GM19397 (cell line): ENCODE data around the gene BMP7.

ENCODE experiments used
- ATAC-seq: cut with Tn5 transposase; IDR thresholded peaks from one replicate; pipeline ENCODE4 v1.9.1; 2021; ENCODE audit warnings: mild to moderate bottlenecking, moderate library complexity; ENCODE audit not compliant: unreplicated experiment

The BMP7 gene

DNA sequence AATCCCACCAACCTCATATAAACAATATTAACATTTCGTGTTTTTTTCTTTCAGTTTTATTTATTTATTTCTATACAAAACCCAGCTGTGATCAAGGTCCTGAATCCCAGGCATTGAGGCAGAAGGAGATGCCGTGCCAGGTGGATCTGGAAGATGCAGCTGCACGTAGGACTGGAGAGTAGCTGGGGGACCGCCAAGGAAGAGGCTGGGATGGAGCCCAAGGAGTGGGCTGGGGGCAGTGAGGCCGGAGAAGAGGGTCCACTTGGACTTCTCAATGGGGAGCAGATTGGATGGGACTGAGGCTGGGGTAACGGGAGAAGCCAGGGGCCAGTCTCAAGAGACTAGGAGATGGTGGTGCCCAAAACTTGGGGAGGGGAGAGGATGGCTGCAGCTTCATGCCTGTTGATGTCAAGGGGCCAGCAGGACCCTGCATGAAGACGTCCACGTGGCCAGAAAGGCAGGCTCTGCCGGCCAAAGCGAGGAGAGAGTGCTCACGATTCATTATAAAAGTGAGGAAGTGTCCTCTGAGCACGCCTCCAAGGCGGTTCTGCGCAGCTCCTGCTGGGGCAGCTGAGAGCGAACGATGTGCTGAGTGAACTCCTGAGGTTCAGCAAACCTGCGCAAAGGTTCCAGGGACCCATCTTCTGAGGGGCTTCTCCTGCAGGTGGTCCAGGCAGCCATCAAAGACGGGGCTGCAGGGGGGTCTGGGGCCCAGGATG lies 110.3 kb downstream of the BMP7 start:
- no peak for ATAC-seq

DNA sequence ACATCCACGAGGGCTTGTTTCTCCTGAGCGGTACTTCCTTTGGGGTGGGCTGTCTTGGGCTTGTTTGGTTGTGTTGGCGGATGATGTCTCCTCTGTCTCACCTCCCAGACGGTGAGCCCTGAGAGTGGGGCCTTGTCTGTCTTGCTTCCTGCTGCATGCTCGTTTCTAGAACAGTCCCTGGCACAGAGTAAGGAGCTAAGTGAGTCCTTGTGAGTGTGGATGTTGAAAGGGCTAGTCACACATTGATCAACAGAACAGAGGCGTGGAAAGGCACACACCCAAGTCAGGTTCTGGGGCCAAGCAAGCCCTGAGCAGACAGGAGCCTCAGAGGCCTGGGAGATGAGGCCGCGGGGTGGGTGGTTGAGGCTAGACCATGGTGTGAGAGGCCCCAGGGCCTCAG lies 111.0 kb downstream of the BMP7 start:
- ATAC-seq, result no peak

DNA sequence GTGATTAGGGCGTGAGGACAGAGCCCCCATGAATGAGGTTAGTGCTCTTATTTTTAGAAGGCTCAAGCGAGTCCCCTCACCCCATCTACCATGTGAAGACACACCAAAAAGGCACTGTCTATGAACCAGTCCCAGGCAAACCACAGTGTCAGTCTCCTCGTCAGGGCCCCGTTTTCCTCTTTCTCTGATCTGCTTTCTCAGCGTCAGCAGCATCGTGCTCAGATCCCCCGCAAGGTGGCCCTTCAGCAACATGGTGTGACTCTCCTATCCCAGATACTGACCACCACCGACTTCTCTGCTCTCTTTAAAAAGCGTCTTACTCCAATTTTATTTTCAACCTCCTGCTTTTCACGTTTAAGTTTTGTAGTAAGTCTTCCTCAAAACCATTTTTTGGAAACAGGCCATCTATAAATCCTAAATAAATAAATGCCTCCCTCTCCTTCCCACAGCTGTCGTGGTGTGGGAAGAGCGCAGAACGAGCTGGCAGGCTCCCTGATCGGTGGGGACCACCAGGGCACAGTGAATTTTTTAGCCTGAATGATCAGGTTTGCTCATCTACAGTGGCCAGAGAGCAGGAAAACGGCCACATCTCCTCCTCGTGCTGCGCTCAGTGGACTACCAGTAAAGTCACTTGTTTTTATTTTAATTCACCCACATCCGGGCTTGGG lies 113.1 kb downstream of the BMP7 start:
- ATAC-seq, result no peak

DNA sequence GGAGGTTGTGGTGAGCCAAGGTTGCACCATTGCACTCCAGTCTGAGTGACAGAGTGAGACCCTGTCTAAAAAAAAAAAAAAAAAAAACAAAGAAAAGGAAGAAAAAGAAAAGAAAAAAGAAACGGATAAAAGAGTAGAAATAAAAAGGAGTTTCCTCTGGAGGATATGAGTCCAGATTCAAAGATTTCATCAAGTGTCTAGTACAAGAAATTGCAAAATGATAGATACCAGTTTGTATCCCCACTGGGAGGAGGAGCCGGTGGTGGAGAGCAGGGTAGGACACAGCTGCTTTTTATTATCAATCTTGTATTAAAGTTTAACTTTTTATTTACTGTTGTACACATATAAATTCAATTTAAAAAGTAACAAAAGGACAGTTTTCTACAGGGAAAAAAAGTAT lies 113.9 kb downstream of the BMP7 start:
- no peak for ATAC-seq

DNA sequence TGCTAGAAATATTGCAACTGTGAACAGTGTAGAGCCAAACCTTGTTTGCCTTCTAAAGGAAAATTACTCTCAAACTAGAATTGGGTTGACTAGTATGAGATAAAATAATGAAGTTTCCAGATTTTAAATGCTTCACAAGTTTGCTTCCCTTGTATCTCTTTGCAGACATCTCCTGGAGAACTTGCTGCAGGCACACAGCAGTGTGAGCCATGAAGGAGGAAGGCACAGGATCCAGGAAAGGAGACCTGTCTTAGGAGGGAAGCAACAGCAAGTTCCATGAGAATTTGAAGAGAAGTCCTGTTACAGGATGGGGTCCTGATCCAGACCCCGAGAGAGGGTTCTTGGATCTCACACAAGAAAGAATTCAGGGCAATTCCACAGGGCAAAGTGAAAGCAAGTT lies 115.9 kb downstream of the BMP7 start:
- ATAC-seq, result no peak

DNA sequence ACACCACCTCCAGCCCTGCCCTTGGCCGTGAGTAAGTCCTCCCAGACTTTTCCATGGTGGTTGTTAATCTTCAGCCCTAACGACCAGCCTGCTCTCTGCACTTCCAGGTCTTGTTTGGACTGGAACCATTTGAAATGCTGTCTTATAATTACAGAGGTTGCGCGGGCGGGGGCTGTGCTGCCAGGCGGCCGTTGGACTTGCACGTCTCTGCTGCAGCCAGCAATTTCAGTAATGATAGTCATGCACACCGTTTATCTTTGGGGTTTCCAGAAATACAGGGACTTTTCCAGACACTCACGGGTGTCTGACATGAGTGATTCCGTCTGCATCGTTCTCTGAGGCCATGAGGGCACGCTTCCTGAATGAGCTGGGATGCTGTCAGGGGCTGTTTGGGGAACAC lies 118.2 kb downstream of the BMP7 start:
- ATAC-seq, result no peak

DNA sequence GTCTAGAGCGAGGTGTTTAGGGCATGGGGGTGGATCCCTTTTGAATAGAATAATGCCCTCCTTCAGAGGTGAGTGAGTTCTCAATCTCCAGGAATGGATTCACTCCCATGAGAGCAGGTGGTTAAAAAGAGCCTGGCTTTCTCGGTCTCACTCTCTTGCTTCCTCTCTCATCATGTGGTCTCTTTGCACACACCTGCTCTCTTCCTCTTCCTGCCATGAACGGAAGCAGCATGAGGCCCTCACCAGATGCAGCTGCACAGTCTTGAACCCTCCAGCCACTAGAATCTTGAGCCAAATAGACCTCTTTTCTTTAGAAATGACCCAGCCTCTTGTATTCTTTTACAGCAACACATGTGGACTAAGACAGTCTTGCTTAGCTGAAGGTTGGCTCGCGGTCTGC lies 119.3 kb downstream of the BMP7 start:
- no peak for ATAC-seq

DNA sequence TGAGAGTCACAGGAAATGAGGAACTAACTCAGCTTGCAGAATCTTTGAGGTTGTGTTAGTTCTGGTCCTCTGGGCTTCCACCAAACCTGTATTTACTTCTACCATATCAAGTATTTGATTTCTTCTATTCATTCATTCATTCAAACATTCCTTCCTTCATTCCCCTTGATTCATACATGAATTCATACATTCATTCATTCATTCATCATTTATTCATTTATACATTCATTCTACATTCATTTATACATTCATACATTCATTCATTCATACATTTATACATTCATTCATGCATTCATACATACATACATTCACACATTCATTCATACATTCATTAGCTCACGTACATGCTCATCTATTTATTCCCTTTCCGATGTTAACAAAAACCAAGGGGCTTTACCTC lies 120.3 kb downstream of the BMP7 start:
- ATAC-seq, result no peak

DNA sequence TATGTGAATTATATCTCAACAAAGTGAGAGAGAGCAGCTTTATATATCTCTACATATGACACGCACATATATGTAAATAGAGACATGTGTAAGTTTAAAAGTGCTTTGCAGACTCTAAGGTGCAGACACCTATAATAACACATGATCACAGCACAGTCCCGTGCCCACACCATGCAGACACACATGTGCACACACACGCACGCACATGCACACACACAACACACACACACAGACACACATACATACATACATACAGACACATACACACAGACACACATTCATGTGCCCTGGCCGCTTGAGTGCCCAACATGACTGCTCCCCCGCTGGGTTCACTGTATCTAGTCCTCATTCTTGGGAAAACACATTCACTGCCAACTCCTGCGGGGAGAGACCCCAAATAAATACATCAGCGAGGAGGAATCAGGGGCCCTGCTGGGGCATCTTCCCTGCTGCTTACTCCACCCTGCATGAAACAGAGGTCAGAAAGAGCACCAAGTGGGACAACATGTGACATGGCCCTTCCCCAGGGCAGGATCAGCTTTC lies 121.3 kb downstream of the BMP7 start:
- ATAC-seq, result no peak

DNA sequence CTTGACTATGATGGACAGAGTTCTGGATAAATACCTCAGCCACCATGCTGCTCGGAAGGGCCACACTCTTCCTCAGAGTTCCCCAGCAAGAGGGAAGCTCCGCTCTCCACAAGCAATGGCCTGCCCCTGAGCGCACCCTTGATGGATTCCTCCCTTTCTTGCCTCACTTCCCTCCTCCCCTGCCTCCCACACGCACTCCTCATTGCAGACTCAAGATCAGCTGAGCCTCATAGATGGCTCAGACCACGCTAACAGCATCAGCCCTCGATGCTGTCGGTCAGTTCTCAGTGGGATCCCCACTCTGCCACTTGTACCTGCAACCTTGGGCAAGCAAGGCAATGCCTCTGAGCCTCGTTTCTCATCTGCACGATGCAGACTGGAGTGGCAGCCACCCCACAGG lies 123.3 kb downstream of the BMP7 start:
- ATAC-seq, result no peak

DNA sequence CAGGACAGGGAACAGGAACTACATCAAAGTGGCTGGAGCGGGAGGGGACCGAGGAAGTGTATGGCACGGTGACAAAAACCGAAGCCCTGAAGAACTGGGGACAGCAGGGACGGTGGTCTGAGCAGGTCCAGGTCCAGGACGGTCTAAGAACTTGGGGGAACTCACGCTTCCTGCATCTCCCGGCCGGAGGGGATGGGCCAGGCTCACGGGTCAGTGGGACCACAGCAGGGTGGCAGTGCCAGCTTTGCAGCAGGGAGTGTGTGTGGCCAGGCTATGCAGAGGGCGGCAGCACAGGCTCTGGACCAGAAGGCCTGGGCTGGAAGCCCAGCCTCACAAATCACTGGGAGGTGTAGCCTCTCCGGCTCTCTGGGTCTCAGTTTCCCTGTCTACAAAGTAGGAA lies 123.8 kb downstream of the BMP7 start:
- no peak for ATAC-seq

DNA sequence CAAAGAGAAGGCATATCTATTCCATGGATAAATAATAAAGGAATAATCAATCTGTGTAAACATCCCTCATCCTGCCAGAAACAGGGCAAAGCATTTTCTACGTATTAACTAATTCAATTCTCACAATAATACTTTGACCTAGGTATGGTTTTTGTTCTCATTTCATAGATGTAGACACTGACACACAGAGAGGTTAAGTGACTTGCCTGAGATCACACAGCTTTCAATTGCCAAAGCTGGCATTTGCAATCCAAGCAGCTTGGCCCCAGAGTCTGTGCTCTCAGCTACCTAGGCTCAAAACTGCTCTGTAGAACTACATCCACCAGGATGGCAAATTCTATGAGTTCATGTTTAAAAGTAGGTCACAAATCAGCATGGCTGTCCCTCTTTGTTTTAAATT lies 124.9 kb downstream of the BMP7 start:
- no peak for ATAC-seq

DNA sequence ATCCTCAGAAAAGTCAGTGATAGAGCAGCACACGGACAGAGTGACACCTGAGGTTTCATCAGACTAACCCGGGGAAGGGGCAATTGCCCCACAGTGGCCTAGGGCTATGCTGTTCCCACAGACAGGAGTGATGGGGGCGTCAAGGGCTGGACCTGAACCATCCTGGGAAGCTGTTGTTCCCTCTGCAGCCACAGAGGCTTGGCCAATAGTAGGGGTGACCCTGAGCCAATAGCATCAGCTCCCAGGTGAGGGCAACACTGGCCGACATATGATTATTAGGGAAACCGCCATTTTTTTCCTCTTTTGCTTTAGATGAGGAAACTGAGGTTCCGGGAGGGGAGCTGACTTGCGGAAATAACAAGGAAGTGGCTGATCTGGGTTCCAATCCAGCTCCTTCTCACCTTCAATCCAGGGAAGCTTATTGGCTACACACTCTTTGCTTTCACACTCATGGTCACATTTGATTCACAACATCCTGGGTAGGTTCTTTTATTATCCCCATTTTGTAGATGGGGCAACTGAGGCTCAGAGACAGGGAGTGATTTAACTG lies 126.0 kb downstream of the BMP7 start:
- no peak for ATAC-seq

DNA sequence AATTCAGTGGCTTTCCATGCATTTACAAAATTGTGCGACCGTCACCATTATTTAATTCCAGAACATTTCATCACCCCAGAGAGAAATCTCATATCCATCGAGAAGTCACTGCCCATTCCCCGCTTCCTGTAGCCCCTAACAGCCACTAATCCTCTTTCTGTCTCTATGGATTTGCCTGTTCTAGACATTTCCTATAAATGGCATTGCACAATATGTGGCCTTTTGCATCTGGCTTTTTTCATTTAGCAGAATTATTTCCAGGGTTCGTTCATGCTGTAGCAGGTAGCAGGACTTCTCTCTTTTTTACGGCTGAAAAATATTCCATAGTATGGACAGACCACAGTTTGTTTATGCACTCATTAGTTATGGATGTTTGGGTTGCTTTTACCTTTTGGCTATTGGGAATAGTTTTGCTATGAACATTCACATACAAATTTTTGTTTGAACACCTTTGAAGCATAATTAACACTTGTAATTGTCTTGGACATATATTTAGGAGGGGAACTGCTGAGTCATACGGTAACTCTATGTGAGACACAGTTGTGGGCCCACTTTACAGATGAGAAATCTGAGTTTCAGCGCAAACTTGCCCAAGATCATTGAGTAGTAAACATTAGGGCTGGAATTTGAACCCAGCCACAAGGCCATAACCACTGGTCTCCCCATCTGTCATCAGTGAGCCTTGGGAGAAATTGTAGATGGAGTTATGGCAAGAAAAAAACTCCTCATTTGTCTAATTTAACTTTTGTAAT lies 126.9 kb downstream of the BMP7 start:
- no peak for ATAC-seq

DNA sequence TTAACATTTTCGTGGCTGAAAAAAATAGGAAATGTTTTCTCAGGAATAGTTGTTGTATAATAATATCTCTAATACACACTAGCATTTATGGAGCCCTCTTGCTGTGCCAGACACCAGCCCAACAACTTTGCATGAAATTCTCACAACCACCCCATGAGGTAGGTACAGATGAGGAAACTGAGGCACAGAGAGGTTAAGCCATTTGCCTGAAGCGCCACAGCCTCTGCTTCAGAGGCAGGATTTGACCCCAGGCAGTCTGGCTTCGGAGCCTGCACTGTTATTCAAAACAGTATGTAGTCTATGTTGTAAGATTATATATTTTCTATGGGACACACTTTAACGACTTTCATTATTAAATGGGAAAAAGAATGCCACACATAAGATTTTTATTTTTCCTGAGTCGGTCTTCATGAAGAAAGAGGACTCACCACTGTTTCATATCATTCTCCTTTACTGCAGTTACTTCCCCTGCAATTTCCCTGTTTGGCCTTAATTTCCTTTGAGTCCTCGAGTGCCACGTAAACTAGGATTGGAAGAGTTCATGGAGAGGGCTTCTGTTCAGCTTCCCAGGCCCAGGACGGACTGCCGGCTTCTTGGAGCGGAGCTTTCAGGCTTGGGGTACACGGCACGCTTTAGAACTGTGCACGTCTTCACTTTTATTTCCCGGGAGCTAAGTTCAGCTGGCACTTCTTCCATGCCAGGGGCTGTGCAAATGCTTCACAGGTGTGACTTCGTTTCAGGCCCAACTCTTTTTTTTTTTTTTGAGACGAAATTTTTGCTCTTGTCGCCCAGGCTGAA lies 128.0 kb downstream of the BMP7 start:
- no peak for ATAC-seq

DNA sequence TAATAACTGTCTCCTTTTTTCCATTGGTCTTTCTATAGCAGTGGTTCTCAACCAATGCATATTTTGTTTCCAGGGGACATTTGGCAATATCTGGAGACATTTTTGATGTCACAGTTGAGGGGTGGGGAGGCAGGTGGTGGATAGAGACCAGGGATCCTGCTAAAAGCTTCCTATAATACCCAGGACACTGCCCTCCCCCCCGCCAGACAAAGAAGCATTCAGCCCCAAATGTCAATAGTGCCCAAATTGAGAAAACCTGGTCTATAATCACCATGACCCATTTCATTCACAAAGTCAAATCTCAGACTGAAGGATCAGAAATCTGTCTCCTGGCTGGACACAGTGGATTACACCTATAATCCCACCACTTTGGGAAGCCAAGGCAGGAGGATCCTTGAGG lies 128.8 kb downstream of the BMP7 start:
- no peak for ATAC-seq

DNA sequence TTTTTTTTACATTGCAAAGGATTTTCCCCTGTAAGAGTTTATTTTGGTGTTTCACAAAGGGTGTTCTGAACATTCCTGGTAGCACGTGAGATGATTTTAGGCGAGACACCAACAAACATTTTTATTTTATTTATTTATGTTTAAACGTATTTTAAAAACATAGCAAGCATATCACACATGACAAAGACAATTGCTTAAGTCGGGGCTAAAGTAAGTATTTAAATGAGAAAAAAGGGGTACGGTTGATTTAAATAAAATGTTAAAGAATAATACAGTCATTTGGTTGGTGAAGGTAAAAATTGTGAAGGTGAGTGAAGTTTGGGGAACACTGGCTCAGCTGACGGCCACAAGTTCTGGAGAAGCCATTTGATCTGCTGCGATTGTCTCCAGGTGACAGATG lies 129.7 kb downstream of the BMP7 start:
- no peak for ATAC-seq

DNA sequence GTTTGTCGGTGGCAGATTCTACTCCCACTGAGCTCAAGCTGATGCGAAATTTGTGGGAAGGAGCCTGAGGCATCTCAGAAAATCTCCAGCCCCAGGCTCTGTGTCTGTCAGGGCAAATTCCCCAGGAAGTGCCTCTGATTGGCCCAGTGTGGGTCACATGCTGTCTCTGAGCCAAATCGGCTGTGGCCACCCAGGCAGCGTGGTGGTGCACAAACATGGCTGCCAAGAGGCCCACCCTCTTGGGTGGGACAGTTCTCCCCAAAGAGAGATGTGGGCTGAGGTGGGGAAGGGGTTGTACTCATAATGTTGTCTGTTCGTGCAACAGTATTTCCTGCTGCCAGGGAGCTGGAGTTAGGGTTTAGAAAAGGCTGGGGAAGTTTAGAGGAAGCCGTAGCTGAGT lies 130.6 kb downstream of the BMP7 start:
- ATAC-seq, result no peak

DNA sequence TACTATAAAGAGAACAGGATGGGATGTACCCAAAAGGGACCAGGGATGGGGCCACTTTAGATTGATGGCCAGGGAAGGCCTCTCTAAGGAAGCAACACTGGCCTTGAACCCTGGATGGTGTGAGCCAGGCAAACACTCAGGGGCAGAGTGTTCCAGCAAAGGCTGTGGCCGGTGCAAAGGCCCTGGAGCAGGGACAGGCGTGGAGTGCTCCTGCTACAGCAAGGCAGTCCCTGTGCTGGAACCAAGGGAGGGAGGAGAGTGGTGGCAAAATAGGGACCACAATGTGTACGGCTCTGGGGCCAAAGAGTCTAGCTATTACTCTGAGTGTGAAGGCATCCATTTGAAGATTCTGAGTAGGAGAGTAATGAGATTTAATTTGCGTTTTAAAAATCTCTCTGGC lies 131.6 kb downstream of the BMP7 start:
- ATAC-seq, result no peak

DNA sequence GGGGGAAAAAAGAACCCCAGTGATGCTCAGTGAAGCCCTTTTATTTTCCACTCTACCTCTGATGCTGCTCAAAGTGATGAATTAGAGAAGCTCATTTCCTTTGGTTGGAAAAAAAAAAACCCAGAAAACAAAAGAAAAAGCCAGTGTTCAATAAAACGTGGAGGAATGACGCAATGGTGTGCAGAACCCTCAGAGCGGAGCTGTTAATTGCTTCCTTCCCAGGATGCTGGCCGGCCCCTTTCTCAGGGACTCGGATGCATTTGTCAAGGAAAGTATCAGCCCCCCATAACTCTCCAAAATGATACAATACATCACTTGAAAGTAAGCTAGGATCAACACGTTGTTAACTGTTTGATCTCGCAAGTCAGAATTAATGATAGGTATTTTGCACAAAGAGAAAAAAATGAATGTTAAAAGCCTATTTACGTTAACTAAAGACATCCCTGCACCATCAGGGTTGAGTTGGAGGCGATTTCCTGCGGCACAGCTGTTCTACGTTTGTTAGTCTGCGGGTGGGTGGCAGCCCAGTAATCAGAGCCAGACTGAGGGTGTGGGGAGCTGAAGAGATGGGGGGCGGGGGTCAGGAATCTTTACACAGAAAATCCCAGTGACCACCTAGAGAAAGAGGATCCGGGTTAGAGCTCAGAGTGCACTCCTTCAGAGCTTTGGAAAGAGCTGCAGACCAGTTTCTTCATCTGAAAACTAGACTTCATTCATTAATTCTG lies 132.4 kb downstream of the BMP7 start:
- no peak for ATAC-seq
